ENCODE results near the gene SLC1A6.

Gene SLC1A6

DNA sequence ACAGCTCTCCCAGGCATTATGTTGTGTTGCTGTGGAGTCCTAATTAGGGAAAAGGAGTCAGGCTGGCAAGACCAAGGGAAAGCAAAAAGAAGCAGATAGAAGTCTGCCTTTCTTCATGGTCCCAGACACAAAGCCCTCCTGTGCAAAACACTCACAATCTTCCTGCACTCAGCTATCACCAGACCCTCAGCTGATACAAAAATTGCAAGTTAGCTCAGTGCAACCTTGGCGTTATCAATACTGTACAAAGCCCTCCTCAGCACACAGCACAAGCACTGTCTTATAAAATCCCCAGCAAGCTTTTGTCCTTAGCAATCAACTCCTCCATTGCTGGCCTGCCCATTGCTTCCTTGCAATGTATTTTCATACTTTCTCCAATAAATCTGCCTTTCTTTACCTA, 35.2 kb downstream of the SLC1A6 start:
- Histone ChIP-seq H3F3A (ENCODE audit: insufficient read depth, low read length) (no peaks in the 10 kb centered on the region), H3K79me2 (ENCODE audit: low read length) (no peaks in the 10 kb centered on the region), H3K36me3 (replicated peaks; ENCODE audit: insufficient read depth, low read length) (no peaks in the 10 kb centered on the region), H3K9ac (ENCODE audit: low read length) (no peak overlapping the region), H3K4me1 (ENCODE audit: low read length) (no peaks in the 10 kb centered on the region), H3K4me2 (ENCODE audit: low read depth, low read length) (no peak overlapping the region), H3K4me3 (ENCODE audit: low read length) (no peak overlapping the region), H3K27ac (ENCODE audit: low read length) (no peak overlapping the region), H3K9me2 (replicated peaks; ENCODE audit: insufficient read depth, low read length) (no peaks in the 10 kb centered on the region), H2AFZ (ENCODE audit: low read length) (no peak overlapping the region), H3K9me3 (replicated peaks; ENCODE audit: insufficient read depth, low read length) (no peaks in the 10 kb centered on the region; the same call in 1 of the 2 replicates), H4K20me1 (ENCODE audit: insufficient read depth, low read length) (no peaks in the 10 kb centered on the region), H3K27me3 (replicated peaks; ENCODE audit: insufficient read depth, low read length) (peaks cover 80% of the 10 kb centered on the region)
- DNase-seq = no peak
- TF ChIP-seq, protein P1, sequence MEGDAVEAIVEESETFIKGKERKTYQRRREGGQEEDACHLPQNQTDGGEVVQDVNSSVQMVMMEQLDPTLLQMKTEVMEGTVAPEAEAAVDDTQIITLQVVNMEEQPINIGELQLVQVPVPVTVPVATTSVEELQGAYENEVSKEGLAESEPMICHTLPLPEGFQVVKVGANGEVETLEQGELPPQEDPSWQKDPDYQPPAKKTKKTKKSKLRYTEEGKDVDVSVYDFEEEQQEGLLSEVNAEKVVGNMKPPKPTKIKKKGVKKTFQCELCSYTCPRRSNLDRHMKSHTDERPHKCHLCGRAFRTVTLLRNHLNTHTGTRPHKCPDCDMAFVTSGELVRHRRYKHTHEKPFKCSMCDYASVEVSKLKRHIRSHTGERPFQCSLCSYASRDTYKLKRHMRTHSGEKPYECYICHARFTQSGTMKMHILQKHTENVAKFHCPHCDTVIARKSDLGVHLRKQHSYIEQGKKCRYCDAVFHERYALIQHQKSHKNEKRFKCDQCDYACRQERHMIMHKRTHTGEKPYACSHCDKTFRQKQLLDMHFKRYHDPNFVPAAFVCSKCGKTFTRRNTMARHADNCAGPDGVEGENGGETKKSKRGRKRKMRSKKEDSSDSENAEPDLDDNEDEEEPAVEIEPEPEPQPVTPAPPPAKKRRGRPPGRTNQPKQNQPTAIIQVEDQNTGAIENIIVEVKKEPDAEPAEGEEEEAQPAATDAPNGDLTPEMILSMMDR (IDR thresholded peaks at IDR 0.05; ENCODE audit: low read length) = no peak
- no peak for TF ChIP-seq EZH2 (optimal IDR thresholded peaks at IDR 0.05; ENCODE audit: low read depth, low read length)
- TF ChIP-seq EZH2phosphoT487 (IDR thresholded peaks at IDR 0.05; ENCODE audit: low read length) = no peak

DNA sequence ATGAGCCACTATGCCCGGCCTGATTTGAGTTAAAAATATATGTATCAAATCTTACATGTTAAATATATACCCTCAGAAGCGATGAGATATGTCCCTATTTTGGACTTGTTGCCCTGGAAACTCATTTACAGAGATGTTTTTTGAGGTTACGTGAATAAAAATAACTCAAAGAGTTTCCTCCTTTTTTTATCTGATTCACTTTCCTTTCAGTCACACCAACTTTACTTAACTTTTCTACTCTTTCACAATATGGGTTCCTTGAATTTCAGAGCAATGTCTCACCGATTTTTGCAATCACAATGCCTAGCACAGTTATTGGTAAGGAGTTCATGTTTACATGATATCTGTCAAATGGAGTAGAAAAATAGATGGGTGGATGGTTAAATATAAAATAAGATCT, 36.1 kb downstream of the SLC1A6 start:
- Histone ChIP-seq H3K9me2 (replicated peaks; ENCODE audit: insufficient read depth, low read length) (no peaks in the 10 kb centered on the region), H3K4me2 (ENCODE audit: low read depth, low read length) (no peak overlapping the region), H3K4me1 (ENCODE audit: low read length) (no peaks in the 10 kb centered on the region), H3K4me3 (ENCODE audit: low read length) (no peak overlapping the region), H3K9ac (ENCODE audit: low read length) (no peak overlapping the region), H3K36me3 (replicated peaks; ENCODE audit: insufficient read depth, low read length) (no peaks in the 10 kb centered on the region), H3K27me3 (replicated peaks; ENCODE audit: insufficient read depth, low read length) (peaks cover 86% of the 10 kb centered on the region), H3K9me3 (replicated peaks; ENCODE audit: insufficient read depth, low read length) (no peaks in the 10 kb centered on the region; the same call in 1 of the 2 replicates), H3F3A (ENCODE audit: insufficient read depth, low read length) (no peaks in the 10 kb centered on the region), H3K27ac (ENCODE audit: low read length) (no peak overlapping the region), H4K20me1 (ENCODE audit: insufficient read depth, low read length) (no peaks in the 10 kb centered on the region), H3K79me2 (ENCODE audit: low read length) (no peaks in the 10 kb centered on the region), H2AFZ (ENCODE audit: low read length) (no peak overlapping the region)
- no peak for DNase-seq
- TF ChIP-seq EZH2phosphoT487 (IDR thresholded peaks at IDR 0.05; ENCODE audit: low read length) = no peak
- TF ChIP-seq, protein P1 (IDR thresholded peaks at IDR 0.05; ENCODE audit: low read length) = no peak
- TF ChIP-seq EZH2 (optimal IDR thresholded peaks at IDR 0.05; ENCODE audit: low read depth, low read length) = no peak

DNA sequence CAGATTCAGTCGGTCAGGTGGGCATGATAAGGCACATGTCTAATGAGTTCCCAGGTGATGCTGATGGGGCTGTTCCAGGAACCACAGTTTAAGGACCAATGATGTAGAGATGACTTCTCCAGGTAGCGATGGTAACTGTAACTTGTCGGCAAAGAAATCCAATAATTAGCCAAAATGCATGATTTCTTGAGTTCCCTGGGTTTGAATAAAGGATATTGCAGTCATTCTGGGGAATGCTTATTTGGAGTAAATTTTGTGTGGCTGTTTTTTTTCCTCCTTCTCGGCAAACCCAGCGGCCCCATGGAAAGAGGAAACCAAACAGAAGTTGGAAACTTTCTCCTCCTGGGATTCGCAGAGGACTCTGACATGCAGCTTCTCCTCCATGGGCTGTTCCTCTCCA, 38.5 kb downstream of the SLC1A6 start, which contains the start of gene OR7C2:
TSS of gene OR7C2 (plus strand) at position 301 of the 400 bp plus-strand sequence. CDS start at position 301, 0 bp downstream.
- no peak within 1 kb of the TSS for H3K27ac ChIP-seq (ENCODE audit: low read length)
- TF ChIP-seq EZH2phosphoT487 (IDR thresholded peaks at IDR 0.05; ENCODE audit: low read length) (no peak), EZH2 (optimal IDR thresholded peaks at IDR 0.05; ENCODE audit: low read depth, low read length) (no peak)
- TF ChIP-seq, protein P1 (IDR thresholded peaks at IDR 0.05; ENCODE audit: low read length) = no peak
- no peak for DNase-seq

More for the DNA sequence above, 38.5 kb downstream of the SLC1A6 start, which contains the start of gene OR7C2:
- Histone ChIP-seq H2AFZ (ENCODE audit: low read length) (no peak within 1 kb of the TSS), H3K27me3 (replicated peaks; ENCODE audit: insufficient read depth, low read length) (peaks cover 73% of the 10 kb centered on the region), H3K79me2 (ENCODE audit: low read length) (no peaks in the 10 kb centered on the region), H3K36me3 (replicated peaks; ENCODE audit: insufficient read depth, low read length) (no peaks in the 10 kb centered on the region), H3K9ac (ENCODE audit: low read length) (no peak within 1 kb of the TSS), H3K9me2 (replicated peaks; ENCODE audit: insufficient read depth, low read length) (no peaks in the 10 kb centered on the region), H3K4me2 (ENCODE audit: low read depth, low read length) (no peak within 1 kb of the TSS), H3F3A (ENCODE audit: insufficient read depth, low read length) (no peaks in the 10 kb centered on the region), H3K4me1 (ENCODE audit: low read length) (no peaks in the 10 kb centered on the region), H3K4me3 (ENCODE audit: low read length) (no peak within 1 kb of the TSS), H3K9me3 (replicated peaks; ENCODE audit: insufficient read depth, low read length) (no peaks in the 10 kb centered on the region), H4K20me1 (ENCODE audit: insufficient read depth, low read length) (no peaks in the 10 kb centered on the region)

Data from MM.1S (cell line).